NCI-H2227 treated with DMSO at 0.1 percent for 48 hours (cell line): ENCODE results near the gene TBC1D10A.

Source experiments
- DNase-seq: peaks from one replicate; lab custom pipeline; 2025; lab: John Stamatoyannopoulos, UW

The TBC1D10A gene

DNA sequence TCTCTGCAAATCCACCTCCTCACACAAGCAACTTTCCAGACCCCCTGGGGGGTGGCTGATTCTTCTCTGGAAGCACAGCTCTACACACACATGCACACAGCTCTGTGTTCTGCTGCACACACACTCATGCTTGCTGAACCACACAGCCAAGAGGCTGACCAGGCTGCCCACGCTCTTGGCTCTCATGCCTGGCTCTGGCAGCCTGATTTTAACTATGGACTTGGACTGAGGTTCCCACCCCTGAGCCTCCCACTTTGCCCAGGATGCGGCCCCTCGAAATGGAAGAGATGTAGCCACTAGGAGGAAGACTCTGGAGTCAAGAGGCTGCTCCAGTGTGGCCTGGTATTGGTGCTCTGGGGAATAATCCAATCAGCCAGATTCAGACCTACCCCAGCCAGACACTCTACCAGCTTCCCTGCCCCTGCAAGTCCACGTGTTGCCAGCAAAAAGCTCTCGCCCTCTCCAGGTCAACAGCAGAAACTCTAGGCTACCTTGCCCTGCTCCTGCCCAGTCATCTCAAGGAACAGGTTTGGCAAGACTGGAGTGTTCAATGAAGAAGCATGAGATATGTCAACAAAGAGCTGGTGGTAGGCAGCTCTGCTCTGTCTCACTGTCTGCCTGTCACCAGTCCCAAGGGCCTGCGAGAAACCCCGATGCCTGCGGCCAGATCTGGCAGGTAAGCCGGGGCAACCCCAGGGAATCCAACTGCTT lies 28.6 kb downstream of the TBC1D10A start:
- no peak for DNase-seq

DNA sequence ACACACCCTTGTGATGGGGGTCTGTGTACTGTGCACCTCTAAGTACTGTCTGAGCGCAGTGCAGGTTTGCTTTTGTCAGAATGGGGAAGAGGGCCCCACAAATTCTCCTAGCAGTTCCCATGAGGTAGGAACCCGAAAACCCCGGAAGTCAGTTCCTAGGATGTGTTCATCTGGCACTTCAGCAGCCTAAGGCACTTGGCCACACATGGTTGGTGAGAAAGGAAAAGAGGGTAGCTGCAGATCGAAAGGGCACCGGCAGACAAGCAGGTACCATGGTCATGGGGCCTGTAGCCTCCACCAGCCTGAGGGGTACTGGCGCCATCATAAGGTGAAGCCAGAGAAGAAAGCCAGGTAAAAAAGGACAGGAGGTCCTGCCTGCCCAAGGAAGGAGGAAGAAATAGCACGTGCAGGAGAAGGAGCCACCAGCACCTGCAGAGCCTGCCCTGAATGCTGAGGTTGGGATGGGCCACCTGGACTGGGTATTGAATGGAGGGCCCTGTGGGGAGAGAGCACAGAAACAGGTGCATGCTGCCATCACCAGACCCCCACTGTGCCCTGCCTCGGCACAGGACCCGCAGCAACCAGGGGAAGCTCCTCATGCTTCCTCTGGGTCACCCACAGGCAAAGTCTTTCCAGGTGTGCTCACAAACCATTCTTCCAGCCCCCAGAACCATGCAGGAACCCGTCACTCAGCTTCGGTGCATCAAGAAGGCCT lies 29.3 kb downstream of the TBC1D10A start:
- DNase-seq, result no peak

DNA sequence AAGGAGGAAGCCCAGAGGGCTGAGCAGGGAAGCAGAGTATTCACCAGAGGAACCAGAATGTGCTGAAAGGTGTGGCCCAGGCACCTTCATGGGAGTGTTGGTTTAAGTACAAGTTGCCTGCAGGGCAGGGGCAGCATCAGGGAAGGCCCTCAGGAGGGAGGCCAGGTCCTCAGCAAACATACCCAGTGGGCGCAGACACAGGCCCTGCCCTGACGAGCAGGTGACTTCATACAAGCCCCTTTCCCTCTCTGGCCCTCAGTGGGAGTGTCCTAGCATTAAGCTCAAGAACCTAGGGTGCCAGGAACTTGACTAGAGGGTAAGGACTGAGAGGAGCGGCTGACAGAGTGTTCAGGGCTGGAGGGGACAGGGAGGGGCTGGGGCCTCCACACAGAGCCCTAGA lies 29.9 kb downstream of the TBC1D10A start:
- no peak for DNase-seq

DNA sequence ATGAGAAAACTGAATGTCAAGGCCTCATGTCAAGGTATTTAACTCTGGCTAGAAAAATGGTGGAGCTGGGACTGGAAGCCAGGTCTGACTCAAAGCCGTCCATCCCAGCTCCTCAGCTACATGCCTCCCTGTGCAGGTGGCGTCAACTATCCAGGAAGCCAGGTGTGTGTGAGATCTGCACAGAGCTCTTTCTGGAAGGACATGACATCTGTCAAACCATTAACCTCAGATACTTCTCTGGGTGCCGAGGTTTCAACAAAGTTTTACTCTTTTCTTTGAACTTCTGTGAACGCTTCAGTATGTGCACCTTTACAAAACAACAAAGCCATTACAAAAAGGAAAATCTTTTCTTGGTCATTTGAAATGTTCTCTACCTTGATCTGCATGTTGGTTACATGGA lies 30.4 kb downstream of the TBC1D10A start:
- DNase-seq, result no peak

DNA sequence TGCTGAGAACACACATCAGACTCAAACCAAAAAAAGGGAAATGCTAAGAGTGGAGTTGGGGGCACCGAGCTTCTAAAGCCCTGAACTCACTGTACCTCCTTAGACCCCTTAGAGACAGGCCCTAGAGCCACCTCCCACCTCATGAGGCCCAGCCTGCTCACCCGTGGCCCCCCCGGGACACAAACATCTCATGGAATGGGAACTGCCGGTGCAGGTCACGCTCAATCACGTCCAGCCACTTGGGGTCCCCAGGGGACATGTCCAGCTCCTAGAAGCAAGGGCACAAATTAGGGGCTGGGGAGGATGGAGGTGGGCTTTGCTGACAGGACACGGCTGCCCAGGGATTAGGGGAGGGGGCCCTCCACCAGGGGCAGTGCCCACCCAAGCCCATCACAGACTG lies 31.2 kb downstream of the TBC1D10A start:
- no peak for DNase-seq

DNA sequence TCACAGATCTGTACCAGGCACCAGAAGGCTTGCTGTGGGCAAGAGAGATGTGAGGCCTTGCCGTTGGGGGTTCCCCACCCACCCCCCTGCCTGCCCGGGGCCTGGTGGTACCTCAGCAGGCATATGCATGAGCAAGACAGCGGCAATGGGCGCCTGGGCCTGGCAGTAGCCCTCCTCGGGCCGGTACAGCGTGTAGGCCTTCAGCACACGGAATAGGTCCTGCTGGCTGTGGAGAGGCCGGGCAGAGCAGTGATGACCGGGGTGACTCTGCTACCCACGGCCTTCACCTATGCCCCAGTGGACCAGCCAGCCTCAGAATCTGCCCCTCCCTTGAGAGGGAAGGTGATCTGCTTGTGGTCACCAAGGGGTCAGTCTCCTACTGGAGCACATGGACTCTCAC lies 31.9 kb downstream of the TBC1D10A start:
- no peak for DNase-seq

DNA sequence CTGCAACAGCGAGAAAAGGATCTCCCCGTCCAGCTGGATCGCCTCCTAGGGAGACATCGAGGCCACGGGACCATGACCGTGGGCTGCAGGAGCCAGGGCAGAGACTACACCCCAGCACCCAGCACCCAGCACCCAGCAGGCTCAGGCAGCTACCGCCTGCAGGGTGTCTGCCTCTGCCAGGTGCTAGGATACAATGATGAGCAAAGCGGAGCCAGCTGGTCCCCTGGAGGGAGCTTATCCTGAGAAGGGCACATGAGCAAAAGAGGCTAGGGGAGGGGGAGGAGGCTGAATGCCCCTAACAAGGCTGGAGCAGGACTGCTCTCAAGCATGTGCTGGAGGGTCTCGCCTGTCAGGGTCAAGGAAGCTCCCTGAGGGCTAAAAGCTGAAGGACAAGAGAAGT lies 32.7 kb downstream of the TBC1D10A start:
- no peak for DNase-seq

DNA sequence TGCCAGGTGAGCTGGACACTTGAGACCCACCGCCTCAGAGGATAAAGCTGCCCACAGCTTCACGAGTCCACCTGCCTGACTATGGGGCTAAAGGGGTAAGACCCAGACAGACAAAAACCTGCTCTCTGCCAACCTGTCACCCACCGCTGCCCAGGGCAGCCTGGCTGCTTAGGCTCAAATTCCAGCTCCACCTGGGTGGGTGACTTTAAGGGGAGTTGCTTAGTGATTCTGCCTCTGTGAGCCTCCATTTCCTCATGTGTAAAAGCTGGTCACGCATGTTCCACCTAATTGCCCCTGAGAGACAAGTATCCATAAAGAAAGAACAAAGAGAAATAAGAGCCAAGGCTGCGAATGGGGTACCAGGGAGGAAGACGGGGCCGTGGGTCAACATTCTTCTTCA lies 33.7 kb downstream of the TBC1D10A start:
- no peak for DNase-seq

DNA sequence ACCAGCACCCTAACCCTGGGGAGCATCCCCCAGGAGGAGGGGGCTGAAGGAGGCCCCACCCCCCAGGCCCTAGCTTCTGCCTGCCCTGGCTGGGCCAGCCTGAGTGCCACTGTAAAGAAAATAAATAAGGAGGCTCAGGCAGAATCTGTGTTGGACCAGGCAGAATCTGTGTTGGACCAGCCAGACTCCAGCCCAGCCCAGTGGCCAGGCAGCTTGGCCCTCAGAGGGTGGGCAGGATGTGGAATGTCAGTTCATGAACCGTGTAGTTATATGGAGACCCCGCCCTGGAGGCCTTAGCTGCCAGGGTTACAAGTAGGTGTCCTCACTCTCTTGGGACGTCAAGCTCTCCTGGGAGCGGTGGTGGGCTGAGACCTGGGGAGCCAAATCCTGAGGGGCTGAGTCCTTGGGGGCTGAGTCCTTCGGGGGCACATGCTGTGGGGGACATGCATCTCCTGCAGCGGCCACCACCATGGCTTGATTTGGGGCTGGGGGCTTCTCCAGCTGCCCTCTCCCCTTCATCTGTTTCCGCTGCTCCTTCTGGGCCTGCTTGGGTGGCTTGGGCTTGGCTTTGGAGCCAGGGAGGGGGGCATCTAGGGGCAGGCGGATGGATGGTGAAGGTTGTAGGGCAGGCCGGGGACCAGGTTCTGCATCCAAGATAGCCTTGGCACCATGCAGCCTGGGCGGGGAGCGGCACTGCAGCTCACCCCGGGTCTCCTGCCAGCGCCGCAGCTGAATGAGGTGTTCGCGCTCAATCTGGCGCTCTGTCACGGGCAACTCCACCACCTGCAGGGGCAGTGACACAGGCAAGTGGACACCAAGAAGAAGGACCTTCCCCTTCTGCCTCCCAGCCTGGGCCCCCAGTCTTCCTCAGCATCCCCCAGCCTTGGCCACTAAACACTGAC lies 34.4 kb downstream of the TBC1D10A start:
- no peak for DNase-seq

DNA sequence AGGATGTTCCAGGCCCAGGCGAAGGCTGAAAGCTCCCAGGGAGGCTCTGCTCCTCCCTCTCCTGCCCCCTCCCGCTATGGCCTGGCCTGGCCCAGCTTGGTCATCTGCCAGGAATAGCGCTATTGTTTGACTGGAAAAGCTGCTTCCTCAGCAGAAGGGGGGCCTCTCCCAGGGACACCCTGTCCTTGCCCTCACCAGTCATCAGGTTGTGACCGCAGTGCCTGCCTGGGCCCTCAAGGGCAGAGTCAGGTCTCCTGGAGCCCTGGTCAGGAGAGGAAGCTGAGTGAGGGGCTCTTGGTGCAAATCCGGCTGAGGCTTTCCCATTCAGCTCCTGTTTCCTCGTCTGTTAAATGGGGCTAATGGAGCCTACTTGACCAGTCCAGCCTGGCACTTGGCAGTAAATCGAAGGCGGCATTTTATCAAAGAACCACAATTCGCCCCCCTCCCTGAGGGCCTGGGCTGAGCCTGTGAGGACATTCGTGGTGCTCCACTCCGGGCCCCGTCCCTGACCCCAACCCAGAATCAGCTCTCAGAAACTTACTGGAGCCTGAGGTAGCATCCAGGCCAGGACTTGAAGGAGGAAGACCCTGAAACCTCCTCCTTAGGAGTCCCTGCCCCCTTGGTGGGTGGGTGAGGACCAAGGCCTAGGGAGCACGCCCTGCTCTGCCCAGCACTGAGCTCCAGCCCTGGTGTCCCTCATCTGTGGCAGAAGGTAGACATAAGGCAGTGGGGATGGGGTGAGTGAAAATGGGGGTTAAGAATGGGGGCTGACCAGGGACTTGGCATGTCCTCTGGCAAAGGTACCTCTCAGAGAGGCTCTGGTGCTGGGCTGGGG lies 35.5 kb downstream of the TBC1D10A start:
- DNase-seq, result no peak

DNA sequence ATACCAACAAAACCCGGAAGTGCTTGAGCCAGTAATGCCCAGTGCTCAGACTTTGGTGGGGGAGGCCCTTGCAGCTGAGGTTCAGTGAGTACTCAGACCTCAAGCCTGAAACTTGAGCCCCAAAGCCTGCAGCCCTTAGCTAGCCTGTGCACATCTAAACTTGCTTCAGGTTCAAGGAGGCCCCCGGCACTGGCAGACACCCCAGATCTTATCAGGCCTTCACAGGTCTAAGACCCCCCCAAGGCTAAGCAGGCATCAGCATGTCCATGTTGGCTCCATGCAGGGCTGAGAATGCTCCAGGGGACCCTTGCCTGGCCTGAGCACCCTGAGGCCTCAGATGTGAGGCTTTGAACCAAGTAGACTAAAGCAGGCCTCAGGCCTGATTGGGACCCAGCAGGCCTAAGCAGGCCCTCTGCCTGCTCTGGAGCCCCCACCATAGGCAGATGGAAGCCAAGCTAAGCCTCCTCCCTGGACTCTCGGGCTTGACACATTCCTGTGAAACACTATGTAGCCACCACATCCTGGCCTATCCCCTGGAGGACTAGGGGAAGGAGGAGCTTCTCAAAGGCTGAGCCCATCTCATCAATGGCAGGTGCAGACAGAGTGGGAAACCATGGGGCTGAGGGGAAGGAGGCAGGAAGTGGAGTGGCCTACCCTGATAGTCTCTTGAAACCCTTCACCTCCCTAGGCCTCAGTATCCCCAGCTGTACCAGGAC lies 36.2 kb downstream of the TBC1D10A start:
- DNase-seq, result no peak

DNA sequence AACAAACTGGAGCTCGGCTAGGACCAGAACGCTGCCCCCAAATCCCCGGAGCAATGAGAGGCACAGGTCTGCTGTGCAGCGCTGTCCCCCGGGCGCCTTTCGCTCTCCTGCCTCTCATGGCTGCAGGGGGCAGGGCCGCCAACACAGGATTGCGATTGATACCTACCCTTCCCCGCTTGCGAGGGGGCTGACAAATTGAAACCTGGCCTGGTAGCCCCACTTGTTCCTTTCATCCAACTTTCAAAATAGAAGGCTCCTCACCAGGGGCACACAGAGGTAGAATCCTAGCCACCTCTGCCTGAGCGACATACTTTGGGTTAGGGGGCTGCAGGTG lies 36.8 kb downstream of the TBC1D10A start:
- DNase-seq, result no peak

DNA sequence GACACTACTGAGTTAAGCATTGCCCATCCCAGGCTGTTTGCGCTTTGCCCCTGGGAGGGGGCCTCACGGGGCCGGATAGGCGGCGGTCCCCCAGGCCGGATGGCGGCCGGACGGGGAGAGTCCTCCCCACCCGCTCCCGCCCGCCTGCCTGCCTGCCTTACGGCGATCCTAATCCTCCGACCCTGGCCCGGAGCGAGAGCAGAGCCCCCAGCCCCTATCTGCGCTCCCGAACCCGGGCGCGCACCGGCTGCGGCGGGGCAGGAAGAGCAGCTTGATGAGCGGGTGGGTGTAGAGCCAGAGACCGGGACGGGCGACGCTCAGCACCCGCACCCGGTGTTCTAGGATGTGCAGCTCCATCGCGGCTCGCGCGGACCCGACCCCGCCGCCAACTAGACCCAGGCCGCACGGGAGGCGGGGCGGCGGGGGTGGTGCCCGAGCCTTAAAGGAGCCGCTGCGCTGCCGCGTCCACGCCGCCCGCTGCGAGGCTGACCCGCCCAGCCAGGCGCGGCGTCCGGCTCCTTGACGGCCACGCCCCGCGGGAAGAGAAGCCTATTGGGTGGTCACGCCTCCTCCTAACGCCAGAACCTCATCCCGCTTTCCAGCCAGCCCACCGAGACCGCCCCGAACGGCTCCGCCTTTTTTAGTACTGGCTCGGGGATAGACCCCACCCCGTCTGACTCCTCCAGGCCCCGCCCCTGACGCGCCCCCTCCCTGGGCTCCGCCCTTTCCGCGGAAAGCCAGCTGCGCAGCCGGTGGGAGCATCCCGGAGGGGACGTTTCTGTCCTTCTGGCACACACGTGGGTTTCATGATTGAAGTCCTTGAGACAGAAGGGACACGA lies 37.4 kb downstream of the TBC1D10A start, which contains the start of gene CASTOR1:
Gene CASTOR1 (minus strand): TSS at position 365 of the 839 bp plus-strand sequence. CDS start 8 bp downstream, at position 357.
- peak; percentile 92 for DNase-seq

DNA sequence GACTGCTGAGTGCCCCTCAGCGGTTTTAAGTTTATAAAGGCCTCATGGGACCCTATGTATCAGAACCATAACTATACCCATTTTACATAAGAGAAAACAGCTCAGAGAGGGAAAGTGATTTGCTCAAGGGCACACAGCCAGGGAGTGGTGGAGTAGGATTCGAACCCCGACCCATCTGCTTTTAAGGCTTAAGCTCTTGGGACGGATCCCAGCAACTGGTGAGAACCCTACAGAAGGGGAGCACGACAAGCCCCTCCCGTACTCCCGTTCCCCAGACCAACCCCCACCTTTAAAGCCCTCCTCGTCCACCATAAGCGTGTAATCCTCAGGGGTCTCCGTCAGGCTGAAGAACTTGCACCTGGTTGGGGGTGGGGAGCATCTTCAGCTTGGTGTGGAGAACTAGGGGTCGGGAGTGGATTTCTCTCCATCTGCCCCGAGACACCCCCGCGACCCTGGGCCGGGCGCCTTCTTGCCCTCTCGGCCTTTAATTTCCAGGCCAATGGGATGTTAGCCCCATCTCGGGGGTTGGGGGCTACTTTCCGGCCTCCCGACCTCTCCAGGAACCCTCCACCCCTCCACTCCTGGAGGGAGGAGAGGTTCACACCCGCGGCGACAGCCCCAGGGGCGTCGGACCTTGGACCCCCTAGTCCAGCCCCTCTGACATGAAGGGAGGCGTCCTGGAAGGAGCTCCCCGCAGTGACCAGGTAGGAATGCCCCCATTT lies 38.2 kb downstream of the TBC1D10A start:
- DNase-seq, result no peak

DNA sequence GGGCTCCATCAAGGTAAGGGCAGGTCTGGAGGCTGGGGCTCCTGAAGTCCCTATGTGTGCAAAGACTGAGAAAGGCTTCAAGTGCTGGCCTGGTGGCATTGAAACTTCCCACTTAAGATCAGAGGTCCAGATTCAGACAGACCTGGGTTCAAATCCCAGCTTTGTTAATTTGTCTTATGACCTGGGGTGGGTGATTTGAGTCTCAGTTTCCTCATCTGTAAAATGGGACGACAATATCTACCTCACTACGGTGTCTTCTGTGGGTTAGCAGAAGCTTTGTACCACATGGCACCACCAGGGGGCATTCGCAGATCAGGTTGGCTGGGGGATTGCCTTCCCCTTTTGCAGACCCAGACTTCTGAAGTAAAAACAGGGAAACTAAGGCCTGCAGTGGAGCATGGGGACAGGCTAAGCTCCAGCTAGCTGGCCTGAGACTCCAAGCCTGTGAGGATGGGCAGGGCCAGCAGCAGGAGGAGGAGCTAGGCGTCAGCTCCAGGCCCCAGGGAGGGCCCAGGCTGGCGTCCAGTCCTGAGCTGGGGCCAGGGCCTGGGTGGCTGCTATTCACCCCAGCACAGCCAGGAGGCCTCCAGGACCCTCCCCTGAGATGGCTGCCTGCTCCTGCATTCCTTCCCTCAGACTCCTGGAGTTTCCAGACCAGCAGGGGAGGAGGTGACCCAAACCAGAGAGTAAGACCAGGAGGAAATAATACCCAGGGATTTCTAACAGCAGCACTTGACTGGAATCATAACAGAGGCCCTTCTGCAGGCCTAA lies 38.9 kb downstream of the TBC1D10A start:
- no peak for DNase-seq

DNA sequence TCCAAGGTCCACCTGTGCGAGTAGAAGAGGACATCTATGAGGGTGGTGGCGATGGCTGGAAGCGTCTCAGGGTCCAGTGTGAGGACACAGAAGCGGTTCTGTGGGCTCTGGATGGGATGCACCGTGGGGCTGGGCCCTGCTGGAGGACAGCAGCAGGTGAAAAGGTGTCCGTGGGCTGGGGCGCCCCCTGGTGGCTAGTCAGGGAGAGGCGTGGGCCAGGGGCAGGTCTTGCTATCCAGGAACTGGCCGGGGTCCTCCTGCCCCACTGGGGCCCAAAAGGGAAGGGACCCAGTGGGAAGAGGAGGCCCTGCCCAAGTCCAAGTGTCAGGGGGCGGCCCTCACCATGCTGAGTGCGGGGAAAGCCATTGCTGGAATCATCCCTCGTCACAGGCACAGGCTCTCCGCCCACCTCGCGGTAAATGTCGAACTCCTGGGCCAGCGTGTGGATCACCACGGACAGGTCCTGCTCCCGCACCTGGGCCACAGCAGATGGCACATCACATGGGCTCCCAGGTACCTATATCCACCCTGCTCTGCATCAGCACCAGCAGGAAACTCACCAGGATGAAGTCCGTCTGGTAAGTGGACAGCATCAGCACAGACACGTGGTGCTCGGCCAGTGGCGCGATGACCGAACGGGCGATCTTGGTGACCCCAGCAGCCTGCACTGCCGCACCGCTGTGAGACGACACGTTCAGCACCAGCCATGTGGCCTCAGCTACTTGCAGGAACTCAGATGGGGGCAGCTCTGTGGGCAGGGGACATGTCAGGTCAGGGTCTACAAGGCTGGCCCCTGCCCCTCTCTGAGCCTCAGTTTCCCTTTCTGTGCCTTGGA lies 39.7 kb downstream of the TBC1D10A start:
- DNase-seq, result no peak

DNA sequence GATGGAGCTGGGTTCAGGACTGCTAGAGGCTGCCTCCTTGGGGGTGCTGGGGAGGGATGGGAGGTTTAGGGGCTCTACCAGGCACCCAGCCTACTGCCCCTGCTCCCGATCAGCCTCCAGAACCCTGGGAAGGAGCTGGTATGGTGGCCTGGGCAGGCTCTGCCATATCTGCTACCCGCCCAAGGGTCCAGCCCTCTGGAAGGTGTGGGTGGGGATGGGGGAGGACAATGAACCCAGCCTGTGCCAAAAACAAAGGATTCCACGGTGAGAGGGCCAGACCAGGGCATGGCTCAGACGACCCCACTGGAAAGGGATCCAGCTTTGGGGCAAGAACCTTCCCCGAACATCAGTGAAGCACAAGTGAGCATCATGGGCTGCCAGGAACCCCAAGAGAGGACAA lies 40.4 kb downstream of the TBC1D10A start:
- no peak for DNase-seq

DNA sequence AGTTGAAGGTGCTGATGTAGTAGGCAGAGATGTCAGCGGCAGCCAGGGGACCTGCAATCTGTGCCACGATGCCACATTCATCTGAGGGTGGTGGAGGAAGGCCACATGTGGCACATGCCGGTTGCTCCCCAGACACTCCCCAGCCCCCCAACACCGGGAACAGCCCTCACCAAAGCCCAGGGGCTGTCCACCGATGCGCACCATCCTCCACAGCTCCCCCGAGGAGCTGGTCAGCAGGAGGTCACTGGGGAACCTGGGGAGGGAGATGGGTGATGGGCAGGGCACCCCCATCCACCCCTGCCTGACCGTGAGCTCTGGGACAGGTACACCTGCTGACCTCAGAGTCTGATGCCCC lies 40.9 kb downstream of the TBC1D10A start:
- DNase-seq, result no peak
